Kasumi-1 (cell line): ENCODE results near the gene CETN1.
A peak's percentile ranks its signal among the peaks of the same experiment; 100 is the strongest.

Experiments
- DNase-seq, 2 experiments: peaks; one replicate each; lab custom pipeline; 2025; lab: John Stamatoyannopoulos, UW

CETN1 gene

DNA sequence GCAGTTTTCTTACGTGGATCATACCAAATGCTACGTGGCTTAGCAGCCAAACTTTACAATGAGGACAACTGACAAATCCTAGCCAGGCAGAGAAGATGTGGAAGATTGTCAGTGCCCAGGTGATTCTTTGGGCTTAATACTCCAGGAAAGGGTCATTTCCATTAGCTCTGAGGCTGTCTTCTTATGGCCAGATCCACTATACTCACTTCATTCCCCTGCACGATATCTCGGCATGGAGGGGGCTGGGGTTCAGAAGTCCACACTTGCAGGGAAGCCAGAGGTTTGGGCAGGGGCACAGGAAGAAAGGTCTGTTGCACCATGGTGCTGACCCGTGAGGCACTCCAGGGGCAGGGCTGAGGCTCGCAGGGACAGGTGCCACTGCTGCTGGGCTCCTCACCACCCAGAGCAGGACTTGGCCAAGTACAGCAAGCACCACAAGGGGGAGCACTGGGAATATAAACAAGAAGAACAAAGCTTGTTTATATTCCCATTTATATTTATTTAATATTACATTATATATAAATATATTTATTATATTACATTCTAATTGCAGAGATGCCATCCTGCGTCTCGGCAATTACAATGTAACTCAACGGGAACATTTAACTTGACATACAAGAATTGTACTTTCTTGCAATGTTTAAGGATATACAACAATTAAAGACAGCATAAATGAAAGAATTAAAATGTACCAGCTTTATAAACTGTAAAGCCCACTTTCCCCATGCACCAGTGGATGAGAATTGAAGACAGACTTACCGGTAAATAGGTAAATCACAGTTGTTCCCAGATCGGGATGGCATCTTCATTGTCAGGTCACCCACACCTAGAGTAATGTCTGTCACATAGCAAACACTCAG is 43.8 kb downstream of the CETN1 start:
- DNase-seq: peak; percentile 56 to 80

DNA sequence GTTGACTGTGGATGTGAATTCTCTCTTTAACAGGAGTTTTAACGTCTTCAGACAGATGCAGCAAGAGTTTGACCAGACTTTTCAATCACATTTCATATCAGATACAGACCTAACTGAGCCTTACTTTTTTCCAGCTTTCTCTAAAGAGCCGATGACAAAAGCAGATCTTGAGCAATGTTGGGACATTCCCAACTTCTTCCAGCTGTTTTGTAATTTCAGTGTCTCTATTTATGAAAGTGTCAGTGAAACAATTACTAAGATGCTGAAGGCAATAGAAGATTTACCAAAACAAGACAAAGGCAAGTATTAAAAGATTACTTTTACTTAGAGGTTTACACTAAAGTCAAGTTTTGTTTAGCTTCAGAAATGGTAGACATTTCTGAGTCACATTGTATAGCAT is 47.1 kb downstream of the CETN1 start:
- DNase-seq: no peak

DNA sequence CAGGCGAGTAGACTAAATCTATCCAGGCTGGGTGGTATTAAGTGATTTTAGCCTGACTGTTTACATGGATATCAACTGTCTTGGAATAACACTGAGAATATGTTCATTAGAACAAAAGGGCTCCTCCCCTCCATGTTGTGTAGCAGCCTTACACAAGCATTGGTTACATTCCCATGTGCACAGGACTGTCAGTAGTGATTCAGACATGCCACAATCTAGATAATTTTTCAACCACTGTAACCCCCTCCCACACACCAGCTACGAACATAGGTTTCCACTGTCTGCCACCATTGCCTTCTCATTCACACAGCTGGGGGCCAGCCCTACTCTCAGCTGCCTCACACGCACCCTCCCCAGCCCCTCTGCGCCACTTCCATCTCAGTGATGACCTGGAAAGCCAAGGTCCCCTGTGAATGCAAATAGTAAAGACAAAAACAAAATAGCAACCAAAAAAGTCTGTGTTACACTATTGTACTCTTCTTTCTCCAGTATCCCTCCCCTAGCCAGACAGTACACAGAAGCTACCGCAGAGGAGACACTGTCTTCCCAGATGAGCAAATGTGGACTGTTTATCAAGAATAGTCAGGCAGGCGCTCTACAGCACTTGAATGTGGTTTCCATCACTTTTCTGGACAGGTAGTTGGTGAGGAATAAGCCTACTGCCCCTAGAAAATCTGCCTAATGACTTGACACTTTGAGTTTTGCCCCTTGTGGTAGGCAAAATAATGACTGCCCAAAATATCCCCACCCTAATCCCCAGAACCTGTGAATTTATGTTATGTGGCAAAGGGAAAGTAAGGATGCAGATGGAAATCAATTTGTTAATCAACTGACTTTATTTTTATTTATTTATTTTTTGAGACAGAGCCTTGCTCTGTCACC is 49.3 kb downstream of the CETN1 start:
- DNase-seq: peak in 1 of 2 experiments; percentile 17

DNA sequence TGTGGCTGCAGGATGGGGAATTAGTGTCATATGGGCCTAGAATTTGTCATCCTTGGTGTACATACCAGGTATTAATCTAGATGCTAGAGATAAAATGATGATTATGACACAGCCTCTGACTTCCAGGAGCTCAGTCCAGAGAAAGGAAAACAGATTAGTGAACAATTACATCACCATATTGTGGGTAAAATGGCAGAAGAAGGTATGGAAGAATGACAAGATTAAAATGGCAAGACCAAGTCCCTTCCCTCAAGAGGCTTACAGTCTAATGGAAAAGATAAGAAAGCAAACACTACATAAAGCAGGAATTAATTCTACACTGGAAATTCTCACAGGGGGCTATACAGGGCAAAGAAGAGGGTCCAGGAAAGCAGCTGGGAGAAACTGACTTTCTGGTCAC is 51.4 kb downstream of the CETN1 start:
- no peak for DNase-seq
